ENCODE measurements around the gene DENND4A.

DENND4A gene

DNA sequence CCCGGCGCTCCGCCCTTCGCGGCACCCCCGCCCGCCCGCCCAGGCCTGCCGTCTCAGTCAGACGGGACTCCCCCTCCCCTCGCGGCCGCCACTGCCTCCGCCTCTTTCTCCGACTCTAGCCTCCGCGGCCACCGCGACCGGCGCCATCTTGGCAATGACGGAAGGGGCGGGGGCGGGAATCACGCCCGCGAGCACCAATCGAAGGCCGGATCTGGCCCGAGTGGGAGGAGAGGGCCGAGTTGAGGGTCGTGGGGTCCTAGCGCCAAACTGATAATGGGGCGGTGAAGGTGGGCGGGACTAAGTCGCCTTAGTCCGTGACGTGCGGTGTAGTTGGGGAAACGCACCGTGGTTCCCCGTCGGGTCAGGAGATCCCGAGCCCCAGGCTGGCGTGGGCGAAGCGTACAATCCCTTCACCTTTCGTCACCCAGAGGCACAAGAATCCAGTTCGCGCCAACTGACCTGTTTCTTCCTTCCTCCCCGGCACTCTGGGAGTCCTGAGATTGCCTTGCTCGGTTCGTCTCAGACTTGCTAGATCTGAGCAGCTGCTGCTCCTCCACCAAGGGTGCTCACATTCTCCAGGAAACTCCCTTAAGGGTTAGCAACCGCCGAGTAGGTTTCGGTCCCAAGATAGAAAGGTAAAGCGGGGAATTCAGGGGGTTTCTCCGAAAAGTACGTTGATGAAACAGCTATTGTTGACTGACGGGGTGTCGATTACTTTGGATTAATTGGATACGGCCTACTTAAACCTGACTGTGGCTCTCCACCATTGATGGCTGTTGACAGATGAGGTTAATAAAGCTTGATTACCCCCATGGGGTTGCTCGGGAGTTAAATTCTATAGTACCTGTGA, at the start of gene DENND4A:
Gene DENND4A (minus strand): TSS at position 156 of the 850 bp plus-strand sequence. CDS start 35,843 bp downstream, outside the sequence.
- peak; percentile 97 for DNase-seq (ENCODE audit: low read depth)

DNA sequence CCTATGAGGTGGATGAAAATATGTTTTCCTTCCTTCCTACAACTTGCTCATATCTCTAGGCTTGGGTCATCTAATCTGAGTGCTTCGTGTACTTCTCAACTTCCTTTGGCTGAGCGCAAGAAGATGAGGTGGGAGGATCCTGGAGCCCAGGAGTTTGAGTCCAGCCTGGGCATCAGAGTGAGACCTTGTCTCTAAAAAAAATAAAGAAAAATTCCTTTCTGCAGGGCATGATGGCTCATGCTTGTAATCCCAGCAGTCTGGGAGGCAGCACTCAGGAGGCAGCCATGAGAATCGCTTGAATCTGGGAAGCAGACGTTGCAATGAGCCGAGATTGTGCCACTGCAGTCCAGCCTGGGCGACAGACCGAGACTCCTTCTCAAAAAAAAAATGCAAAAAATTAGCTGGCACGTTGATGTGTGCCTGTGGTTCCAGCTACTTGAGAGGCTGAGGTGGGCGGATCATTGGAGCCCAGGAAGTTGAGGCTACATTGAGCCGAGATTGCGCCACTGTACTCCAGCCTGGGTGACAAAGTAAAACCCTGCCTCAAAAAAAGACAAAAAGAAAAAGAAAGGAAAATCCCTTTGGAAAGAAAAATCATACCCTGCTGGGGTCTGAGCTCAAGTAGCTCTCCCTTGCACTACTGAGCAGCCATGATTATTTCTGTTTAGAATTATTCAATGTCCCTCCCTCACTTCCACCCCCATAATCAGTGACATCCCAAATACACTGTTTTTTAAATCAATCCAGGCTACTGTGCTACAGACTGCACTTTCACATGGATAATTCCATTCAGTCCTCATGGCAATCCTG, 49.2 kb upstream of the DENND4A start:
- no peak for DNase-seq (ENCODE audit: low read depth)

DNA sequence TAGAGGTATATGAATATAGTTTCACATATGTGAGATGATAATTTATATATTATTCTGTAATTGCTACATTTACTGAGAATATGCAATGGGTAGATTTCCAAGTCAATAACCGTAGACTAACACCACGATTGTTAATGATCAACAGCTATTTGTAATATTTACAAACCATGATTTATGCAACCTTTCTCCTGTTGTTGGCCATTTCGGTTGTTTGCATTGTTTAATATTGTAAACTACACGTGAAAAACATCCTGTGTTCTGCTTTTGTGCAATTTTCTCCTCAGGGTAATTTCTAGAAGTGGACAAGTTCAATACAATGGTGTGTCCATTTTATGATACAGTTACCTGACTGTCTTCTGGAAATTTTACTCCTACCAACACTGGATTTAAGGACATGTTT, 47.9 kb upstream of the DENND4A start:
- no peak for DNase-seq (ENCODE audit: low read depth)

DNA sequence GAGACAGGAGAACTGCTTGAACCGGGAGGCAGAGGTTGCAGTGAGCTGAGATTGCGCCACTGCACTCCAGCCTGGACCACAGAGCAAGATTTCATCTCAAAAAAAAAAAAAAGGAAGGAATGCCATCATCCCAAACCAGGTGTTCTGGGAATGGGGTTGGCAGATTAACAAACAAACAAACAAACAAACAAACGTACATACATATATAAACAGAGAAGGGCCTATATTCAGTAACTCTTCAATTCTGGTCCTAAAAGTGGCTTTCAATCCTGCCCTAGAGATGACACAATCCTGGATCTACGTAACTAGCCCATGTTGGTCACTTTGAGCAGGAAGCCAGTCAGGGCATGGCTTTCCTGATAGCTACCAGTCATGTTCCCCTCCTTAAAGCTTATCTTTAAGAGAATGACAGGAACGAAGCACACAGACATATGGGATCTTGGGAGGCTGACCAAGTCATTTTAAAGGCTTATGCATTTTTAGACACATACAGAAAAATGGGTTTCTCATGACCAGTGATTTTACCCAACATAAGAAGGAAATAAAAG, 47.3 kb upstream of the DENND4A start:
- DNase-seq (ENCODE audit: low read depth) = no peak

DNA sequence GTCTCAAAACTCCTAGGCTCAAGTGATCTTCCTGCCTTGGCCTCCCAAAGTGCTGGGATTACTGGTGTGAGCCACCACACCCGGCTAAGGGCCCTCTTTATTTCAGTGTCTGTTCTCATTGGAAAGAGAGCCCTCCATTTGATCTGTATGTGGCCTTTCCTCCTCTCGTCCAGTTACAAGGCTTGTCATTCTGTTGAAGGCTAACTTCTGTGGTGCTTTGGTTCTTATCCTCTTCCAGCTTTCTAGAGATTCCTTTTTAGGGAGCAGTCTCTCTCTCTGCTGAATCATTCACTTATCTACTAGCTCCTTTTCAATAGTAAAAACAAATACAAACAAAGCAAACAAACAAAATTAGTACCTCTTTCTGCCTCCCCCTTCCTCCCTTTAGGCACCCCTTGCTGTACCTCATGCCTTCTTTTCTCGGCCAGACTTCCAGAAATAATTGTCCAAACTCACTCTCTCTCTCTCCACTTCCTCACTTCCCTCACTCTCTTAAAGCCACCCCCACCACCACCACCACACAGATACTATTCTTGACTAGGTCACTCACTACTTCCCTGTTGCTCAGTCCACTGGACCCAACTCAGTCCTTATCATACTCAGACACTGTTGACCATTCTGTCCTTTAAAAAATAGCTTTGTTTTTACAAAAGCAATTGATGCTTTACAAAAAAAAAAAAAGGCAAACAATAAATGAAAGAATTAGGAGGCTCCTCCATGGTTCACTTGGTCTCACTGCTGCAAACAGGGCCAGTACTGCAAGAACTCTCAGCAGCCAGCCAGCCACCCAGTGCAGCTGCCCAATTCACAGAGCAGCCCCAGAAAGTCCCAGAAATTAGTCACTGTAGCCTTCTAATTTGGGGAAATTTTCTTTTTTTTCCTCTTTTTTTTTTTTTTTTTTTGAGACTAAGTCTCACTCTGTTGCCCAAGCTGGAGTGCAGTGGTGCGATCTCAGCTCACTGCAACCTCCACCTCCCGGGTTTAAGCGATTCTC, 45.5 kb upstream of the DENND4A start:
- DNase-seq (ENCODE audit: low read depth) = no peak

DNA sequence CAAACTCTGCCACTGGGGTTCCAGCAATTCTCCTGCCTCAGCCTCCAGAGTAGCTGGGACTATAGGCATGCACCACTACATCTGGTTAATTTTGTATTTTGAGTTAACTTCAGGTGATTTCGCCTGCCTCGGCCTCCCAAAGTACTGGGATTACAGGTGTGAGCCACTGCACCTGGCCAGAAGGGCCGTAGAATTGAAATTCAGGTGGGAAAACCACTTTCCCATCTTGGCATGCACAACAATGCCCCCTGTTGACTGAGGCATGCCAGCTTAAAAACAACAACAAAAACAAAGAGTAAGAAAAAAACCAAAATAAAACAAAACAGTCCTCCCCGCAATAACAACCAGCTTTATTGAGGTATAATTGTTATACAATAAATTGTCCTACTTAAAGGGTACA, 44.6 kb upstream of the DENND4A start:
- DNase-seq (ENCODE audit: low read depth) = no peak

DNA sequence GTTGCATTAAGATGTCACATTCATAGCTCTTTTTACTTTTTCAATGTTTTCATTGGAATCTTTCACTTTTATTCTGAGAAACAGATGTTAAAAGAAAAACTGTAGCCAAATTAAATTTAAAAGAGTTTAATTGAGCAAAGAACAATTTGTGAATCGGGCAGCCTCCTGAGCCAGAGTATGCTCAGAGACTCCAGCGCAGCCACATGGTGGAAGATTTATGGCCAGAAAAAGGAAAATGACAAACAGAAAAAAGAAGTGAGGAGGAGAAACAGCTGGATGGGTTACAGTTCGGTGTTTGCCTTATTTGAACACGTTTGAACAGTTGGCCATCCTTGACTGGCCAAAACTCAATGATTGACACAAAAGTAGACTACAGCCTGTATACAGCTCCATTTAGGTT, 43.4 kb upstream of the DENND4A start:
- no peak for DNase-seq (ENCODE audit: low read depth)

DNA sequence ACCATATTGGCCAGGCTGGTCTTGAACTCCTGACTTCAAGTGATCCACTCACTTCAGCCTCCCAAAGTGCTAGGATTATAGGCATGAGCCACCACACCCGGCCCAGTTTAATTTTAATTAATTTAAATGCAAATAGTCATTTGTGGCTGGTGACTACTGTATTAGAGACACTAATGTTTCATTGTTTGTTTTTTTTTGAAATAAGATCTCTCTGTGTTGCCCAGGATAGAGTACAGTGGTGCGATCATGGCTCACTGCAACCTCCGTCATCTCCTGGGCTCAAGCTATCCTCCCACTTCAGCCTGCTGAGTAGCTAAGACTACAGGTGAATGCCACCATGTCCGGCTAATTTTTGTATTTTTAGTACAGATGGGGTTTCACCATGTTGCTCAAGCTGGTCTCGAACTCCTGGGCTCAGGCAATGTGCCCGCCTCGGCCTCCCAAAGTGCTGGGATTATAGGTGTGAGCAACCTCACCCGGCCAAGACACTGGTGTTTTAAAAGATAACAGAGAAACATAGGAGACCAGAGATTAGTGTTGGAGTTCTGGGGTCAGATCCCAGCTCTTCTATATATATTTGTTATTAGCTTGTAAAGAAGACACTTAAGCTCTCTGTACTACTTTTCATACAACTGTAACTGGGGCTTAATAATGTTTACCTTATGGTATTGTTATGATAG, 42.6 kb upstream of the DENND4A start:
- DNase-seq (ENCODE audit: low read depth) = no peak

DNA sequence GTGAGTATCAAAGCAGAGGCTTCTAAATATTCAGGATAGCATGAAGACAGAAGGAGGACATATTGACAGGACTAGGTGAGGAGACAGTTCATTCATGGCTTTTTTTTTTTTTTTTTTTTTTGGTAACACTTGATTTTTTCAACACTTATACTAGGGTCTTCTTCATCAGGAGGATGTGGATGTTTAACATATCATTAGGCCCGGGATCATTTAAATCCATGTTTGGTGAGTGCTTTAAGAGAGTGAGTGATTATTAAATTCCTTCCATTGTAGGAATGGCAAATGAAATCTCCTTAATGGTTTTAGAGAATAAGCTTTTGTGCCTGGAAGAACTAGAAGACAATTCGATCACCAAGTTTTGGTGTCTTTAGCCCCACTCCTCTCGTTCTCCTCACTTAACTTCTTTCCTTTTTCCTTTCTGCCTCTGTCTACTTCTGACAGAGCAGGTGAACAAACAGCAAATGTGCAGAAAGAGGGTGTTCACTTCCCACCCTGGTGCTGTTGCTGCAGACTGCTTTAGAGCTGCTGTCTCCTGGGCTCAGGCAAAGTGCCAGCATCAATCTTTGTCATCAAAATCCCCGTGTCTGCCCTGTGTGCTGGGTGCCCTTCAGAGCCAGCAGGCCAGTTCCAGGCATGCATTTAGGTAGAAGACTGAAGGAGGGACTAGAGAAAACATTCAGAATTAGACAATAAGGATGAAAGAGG, 41.6 kb upstream of the DENND4A start:
- DNase-seq (ENCODE audit: low read depth) = no peak

DNA sequence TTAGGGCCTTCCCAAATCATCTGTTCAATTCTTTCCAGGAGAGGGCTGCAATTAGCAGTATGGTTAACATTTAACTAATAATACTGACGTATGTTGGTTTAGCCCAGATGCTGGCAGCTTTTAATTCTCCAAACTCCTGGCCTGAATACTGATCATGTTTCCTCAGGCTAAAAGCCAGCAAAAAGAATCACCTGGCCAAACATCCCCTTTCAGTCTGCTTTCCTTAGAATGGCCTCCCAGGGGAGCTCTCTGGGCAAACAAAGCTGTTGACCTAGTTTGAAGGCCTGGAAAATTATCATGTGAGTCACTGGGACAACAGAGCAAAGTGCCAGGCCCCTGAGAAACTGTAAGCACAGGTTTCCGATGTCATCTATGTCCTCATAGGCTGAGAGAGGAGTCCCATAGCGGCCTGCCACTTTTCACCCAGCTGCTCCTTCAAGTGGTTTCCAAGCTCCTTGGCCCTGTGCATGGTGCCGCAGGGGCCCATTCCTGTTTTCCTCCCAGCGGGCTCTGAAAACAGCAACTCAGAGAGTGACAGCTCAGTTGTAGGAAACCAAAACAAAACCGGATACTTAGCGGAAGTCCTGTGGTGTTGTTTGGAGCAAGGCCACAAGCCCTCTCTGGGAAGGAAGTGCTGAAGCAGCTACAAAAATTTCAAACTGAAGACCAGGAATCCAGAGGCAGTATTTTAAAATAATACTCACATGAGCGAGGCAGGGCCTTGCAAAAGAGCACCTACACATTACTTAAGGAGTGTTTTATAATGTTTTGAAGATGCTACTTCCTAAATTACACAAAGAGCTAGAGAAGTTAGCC, 40.7 kb upstream of the DENND4A start:
- peak; percentile 97 for DNase-seq (ENCODE audit: low read depth)

DNA sequence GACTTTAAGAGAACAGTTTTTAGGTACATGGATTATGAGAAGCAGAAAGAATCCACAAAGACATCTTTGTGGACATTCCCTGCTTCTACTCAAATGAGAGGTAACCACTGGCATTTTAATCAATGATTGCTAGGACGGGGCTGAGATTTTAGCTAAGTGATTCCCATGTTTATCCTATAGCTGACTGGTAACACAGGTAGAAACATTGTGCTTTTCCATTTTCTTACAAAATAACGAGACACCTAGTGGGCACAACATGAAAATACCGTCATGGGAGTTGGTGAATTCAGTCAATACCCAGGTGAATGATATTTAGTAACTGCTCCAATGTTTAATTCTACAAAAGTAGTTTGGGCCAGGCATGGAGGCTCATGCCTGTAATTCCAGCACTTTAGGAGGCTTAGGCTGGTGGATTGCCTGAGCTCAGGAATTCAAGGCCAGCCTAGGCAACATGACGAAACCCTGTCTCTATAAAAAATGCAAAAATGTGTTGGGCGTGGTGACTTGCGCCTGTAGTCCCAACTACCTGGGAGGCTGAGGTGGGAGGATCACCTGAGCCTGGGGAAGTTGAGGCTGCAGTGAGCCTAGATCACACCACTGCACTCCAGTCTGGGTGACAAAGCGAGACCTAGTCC, 37.2 kb upstream of the DENND4A start:
- DNase-seq (ENCODE audit: low read depth) = no peak

DNA sequence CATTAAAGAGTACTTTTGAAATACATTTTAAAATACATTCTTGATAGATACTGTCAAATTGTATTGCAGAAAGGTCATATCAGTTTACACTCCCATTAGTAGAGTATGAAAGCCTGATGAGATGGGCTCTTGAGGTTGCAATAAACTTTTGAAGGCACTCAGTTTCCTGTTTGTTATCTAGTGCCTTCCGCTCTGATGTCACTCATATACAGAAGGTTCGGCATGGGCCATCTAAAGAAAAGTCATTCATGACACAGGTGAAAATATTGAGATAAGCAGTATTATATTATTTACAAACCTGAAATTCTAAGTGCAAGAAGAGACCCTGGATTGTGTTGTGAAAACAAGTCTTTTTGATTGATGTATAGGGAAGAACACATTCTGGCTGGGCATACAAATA, 36.5 kb upstream of the DENND4A start:
- no peak for DNase-seq (ENCODE audit: low read depth)

DNA sequence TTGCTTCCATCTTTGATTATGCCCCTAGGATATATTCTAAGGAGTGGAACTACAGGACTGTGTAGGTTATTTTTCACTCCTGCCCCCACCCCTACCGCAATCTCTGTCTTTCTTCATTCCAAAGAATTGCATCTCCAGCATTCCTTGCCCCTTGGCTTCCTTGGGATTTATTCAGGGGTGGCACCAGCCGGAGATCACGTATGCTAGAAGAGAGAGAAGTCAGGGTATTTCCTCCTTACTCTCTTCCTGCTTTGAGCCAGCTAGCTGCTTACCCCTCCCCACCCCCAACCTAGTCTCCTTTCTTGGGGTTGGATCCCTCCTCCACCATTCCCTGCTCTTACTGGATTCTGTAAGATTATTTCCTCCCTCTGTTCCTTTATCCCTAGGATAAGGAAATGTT, 35.0 kb upstream of the DENND4A start:
- DNase-seq (ENCODE audit: low read depth) = no peak

DNA sequence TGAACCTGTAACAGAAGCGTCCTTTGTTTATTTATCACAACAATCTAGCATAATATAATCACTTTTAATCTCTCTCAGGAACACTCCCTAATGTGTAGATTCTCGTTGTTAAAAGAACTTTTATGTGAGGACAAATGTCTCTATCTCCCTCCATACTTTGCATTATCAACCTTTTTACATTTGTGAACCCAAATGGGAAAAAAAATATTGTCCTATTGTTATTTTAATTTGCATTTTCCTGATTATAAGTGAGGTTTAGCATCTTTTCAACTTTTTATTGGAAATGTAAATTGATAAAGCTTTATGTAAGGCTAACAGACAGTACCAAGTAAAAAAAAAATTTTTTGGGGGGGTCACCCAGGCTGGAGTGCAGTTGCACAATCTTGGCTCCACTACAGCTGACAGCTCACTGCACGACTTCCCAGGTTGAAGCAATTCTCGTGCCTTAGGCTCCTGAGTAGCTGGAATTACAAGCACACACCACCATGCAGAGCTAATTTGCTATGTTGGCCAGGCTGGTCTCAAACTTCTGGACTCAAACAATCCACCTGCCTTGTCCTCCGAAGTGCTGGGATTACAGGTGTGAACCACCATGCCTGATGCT, 33.0 kb upstream of the DENND4A start:
- no peak for DNase-seq (ENCODE audit: low read depth)

DNA sequence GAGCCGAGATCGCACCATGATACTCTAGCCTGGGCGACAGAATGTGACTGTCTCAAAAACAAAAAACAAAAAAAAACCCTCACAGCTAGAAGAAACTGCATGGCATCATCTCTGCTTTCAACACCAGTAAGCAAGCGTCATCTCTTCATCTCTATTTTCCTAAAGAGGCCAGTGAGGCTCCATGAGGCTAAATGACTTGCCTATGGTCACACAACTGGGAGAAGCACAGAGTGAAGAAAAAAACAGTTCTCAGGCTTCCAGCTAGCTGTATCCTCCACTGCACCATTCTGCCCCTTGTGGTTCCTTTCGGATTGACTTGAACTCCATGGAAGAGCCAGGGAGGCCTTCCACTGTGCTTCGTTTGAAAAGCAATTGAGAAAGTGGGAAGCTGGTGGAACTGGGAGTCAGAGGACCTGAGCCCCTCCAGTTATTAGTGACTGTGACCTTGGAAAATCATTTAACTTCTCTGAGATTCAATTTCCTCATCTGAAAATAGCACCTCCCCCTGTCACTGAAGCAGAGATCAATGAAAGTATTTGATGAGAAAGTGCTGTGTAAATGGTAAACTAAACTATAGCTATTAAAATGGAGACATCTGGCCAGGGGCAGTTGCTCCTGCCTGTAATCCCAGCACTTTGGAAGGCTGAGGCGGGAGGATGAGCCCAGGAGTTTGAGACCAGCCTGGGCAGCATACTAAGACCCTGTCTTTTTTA, 32.1 kb upstream of the DENND4A start:
- DNase-seq (ENCODE audit: low read depth) = peak; percentile 67

DNA sequence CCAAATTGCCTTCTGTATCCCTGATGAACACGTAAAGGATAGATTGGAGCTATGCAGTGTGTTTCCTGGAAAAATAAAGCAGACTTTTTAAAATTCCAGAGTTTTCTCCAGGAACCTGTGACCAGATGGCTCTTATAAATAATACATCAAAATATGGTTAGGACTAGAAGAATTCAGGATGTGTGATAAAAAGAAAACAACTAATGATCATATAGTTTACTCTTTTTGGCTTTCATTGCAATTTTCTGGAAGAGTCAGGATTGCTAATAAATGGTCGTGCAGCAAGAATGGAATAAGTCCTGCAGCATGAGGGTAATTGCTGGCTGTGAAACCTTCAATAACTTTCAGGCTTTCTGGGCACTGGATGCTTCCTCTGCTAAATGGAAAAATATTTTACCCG, 30.2 kb upstream of the DENND4A start:
- no peak for DNase-seq (ENCODE audit: low read depth)

DNA sequence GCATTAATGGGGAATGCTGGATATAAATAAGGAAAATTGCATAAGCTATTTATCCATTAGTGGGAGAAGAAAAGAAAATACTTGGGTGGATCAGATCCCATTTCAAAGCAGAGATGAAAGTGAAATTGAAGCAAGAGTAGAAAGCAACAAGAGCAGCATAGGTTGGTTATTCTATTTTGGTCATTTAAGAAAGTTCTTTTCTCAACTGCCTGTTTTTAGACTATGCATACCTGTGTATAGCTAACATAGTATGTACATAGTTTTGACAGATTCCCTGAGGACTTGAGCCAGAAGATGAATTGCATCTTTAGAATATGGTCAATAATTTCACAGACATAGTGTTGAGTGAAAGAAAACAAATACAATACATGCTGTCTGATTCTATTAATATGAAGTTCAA, 29.0 kb upstream of the DENND4A start:
- no peak for DNase-seq (ENCODE audit: low read depth)

DNA sequence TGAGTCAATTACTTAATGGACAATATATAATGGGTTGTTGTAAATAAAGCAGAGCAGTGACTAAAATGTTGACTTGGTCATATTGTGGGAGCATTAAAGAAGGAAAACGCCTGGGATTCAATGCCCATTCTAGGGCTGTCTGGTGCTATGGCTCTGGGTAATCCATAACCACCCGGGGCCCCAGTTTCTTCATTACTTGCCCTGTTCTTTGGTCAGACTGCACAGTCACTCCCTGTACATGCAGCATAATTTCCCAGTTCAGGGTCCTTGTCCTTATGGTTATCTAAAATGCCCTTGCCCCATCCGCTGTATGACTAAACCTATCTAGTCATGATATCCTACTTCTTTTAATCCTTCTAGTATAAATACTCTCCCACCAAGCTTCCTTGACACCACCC, 27.5 kb upstream of the DENND4A start:
- no peak for DNase-seq (ENCODE audit: low read depth)
